K562 (cell line): Measurements from ENCODE around the gene AMBRA1. TPM values are rescaled to one million over a fixed set of nuclear protein-coding genes. Genes with fewer than 3 reads are reported as not detected.
A peak's percentile ranks its signal among the peaks of the same experiment; 100 is the strongest.

Experiments used
- CBX3 ChIP-seq, 2 experiments: IDR thresholded peaks; 1 replicate in 1 of 2; 2 replicates in 1 of 2; pipeline ENCODE4 v1.6.1; 2012; ENCODE audit warnings: inconsistent platforms in 2 of 2, low read length in 2 of 2, borderline replicate concordance in 1 of 2, control low read depth in 1 of 2
- CREB1 ChIP-seq, 2 experiments: sonication (generic) in 1 of 2; formaldehyde crosslinking in 1 of 2; IDR thresholded peaks; 2 replicates each; pipeline versions ENCODE4 v1.6.1 to v1.8.0; 2012 to 2022; ENCODE audit warnings: inconsistent platforms in 1 of 2, mild to moderate bottlenecking in 1 of 2, missing genetic modification reagents in 1 of 2, moderate library complexity in 1 of 2
- DPF2 ChIP-seq: fragments of 450-650 bp; IDR thresholded peaks from 2 replicates; pipeline ENCODE4 v1.6.1; 2016
- EGR1 ChIP-seq: fragments of 450-650 bp; conservative IDR thresholded peaks from 2 replicates; pipeline ENCODE4 v1.6.1; 2017; ENCODE audit warnings: mild to moderate bottlenecking
- JUND ChIP-seq, 2 experiments: IDR thresholded peaks; 2 replicates in 1 of 2; 3 replicates in 1 of 2; pipeline ENCODE4 v1.6.1; 2011; ENCODE audit warnings: borderline replicate concordance in 2 of 2, low read depth in 2 of 2, low read length in 2 of 2, improper control_type of control experiment in 1 of 2, missing biosample characterization in 1 of 2, missing genetic modification characterization in 1 of 2, missing genetic modification reagents in 1 of 2
- KAT7 ChIP-seq: sonication (generic); formaldehyde crosslinking; IDR thresholded peaks from 2 replicates; pipeline ENCODE4 v1.8.0; 2022; ENCODE audit warnings: missing genetic modification reagents, mild to moderate bottlenecking, borderline replicate concordance
- KDM1A ChIP-seq, 2 experiments: fragments of 450-650 bp; IDR thresholded peaks; 2 replicates each; pipeline ENCODE4 v1.6.1; 2016; ENCODE audit warnings: mild to moderate bottlenecking in 2 of 2
- NCOA2 ChIP-seq, 2 experiments: fragments of 450-650 bp; IDR thresholded peaks; 2 replicates each; pipeline ENCODE4 v1.6.1; 2018; ENCODE audit warnings: mild to moderate bottlenecking in 2 of 2, moderate library complexity in 1 of 2; ENCODE audit not compliant: partially characterized antibody in 2 of 2
- NCOR1 ChIP-seq: fragments of 450-650 bp; IDR thresholded peaks from 2 replicates; pipeline ENCODE4 v1.6.1; 2016; ENCODE audit warnings: mild to moderate bottlenecking, moderate library complexity
- NFIX ChIP-seq: fragments of 250-450 bp; sonication (Bioruptor Pico); IDR thresholded peaks from 2 replicates; pipeline ENCODE4 v1.4.0; 2020; ENCODE audit warnings: low read depth, mild to moderate bottlenecking, moderate library complexity
- PRPF4 ChIP-seq: fragments of 200-400 bp; formaldehyde crosslinking; IDR thresholded peaks from one replicate; pipeline ENCODE4 v1.6.1; 2017; ENCODE audit warnings: low read length, low read depth, mild to moderate bottlenecking; ENCODE audit not compliant: insufficient read depth, poor library complexity, severe bottlenecking
- RBFOX2 ChIP-seq: fragments of 200-400 bp; formaldehyde crosslinking; IDR thresholded peaks from 2 replicates; pipeline ENCODE4 v1.6.1; 2017; ENCODE audit warnings: low read depth, mild to moderate bottlenecking, low read length, moderate library complexity
- RCOR1 ChIP-seq, 2 experiments: IDR thresholded peaks; 2 replicates each; pipeline ENCODE4 v1.6.1; 2012; ENCODE audit warnings: low read depth in 2 of 2, low read length in 2 of 2, borderline replicate concordance in 1 of 2, improper control_type of control experiment in 1 of 2
- RFX1 ChIP-seq: fragments of 450-650 bp; IDR thresholded peaks from 2 replicates; pipeline ENCODE4 v1.6.1; 2016; ENCODE audit warnings: mild to moderate bottlenecking, moderate library complexity
- RNF219 ChIP-seq: fragments of 250-450 bp; sonication (Bioruptor Pico); IDR thresholded peaks from 2 replicates; pipeline ENCODE4 v1.5.0; 2022; ENCODE audit warnings: mild to moderate bottlenecking
- ZBED1 ChIP-seq: IDR thresholded peaks from 2 replicates; pipeline ENCODE4 v1.6.1; 2014
- ZKSCAN1 ChIP-seq: fragments of 150-350 bp; IDR thresholded peaks from 2 replicates; pipeline ENCODE4 v1.6.1; 2016; ENCODE audit warnings: low read depth, low read length
- ZMIZ1 ChIP-seq, 2 experiments: fragments of 150-350 bp in 1 of 2; IDR thresholded peaks; 2 replicates each; pipeline ENCODE4 v1.6.1; 2012 to 2016; ENCODE audit warnings: low read depth in 2 of 2, low read length in 2 of 2, mild to moderate bottlenecking in 1 of 2, moderate library complexity in 1 of 2
- ZNF507 ChIP-seq: conservative IDR thresholded peaks from 2 replicates; pipeline ENCODE4 v1.6.1; 2017; ENCODE audit warnings: missing genetic modification characterization, missing compliant biosample characterization
- polyA plus RNA-seq, 8 experiments: library from polyadenylated mRNA; depleted of rRNA in 4 of 8; stranded (reverse) in 5 of 8; unstranded in 3 of 8; fragments of >200 nt; fragmentation: Nextera tagmentation in 2 of 8; fragmentation: Illumina TruSeq in 1 of 8; extraction: Ambion mirVana in 2 of 8; extraction: Trizol in 1 of 8; gene quantifications; 2 replicates each; pipeline versions ENCODE4 v1.2.1 to v1.2.3, GENCODE V29; 2011 to 2014; ENCODE audit warnings: inconsistent platforms in 1 of 8, missing spikeins in 1 of 8
- total RNA-seq, 7 experiments: library from RNA; depleted of rRNA in 6 of 7; stranded (reverse); fragments of >200 nt in 6 of 7; fragmentation: Illumina TruSeq in 2 of 7; extraction: Trizol in 2 of 7; gene quantifications; 2 replicates each; pipeline versions ENCODE4 v1.2.1 to v1.2.3, GENCODE V29; 2011 to 2021; ENCODE audit warnings: low replicate concordance in 1 of 7
- TF ChIP-seq, protein P1 (sequence below), 2 experiments: fragments of 200-800 bp in 1 of 2; sonication (Bioruptor generic) in 1 of 2; sonication (generic) in 1 of 2; formaldehyde crosslinking in 1 of 2; IDR thresholded peaks in 1 of 2; conservative IDR thresholded peaks in 1 of 2; 2 replicates each; pipeline versions ENCODE4 v1.5.0 to v1.6.1; 2016 to 2020; ENCODE audit warnings: missing compliant biosample characterization in 1 of 2, missing genetic modification characterization in 1 of 2, missing genetic modification reagents in 1 of 2

Gene AMBRA1
- total and polyA plus RNA-seq, 9 of the 15 experiments (the other 6 are each of a cell fraction or from before 2014, with no cell fraction given) = 0.15 to 24.5 (median 13.0) TPM

DNA sequence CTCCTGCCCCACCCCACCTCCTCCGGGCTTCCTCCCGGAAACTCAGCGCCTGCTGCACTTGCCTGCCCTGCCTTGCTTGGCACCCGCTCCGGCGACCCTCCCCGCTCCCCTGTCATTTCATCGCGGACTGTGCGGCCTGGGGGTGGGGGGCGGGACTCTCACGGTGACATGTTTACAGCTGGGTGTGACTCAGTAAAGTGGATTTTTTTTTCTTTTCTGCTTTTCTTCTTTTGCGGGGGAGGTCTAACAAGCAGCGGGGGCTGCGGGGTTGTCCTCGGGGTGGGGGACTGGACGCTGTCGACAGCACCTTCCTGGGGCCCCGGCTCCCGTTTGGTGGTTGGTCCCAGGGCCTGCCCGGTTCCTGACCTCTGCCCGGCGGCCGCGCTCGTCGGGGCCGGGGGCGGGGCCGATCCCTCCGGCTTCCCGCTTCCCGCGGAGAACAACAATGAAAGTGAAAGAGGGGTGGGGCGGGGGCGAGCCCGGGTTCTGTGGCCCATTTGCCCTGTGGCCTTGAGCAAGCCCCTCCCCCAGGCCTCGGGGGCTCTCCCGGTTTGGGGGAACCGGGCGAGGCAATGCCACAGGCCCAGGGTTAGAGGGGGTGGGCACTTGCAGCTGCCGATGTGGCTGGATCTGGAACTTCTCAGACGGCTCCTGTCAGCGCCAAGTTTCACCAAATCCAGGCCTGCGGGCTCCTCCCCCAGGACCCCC lies 213.3 kb downstream of the AMBRA1 start (continued):
- 0 out of 4 replicates have a peak, but pooled peaks of 1 of the 2 experiments have one; percentile 2 for TF ChIP-seq RCOR1 (IDR thresholded peaks at IDR 0.05; ENCODE audit: borderline replicate concordance in 1 of 2, low read depth in 2 of 2, low read length in 2 of 2)
- 0 out of 2 replicates have a peak, but pooled peaks have one; percentile 2 for TF ChIP-seq ZKSCAN1
- TF ChIP-seq RBFOX2 = peak; percentile 72; the same call in 1 of the 2 replicates
- no peak for TF ChIP-seq CBX3 (IDR thresholded peaks at IDR 0.05; ENCODE audit: borderline replicate concordance in 1 of 2, low read length in 2 of 2)
- no peak for TF ChIP-seq NCOA2 (IDR thresholded peaks at IDR 0.05; ENCODE audit: partially characterized antibody in 2 of 2)
- TF ChIP-seq EGR1 = peak; percentile 98
- peak; percentile 58; the same call in 1 of the 2 replicates for TF ChIP-seq CREB1 (IDR thresholded peaks at IDR 0.05)
- no peak for TF ChIP-seq CREB1 (CRISPR knock-in tag; IDR thresholded peaks at IDR 0.05)
- TF ChIP-seq JUND (IDR thresholded peaks at IDR 0.05; ENCODE audit: borderline replicate concordance, low read depth, low read length) = peak; percentile 83
- peak; percentile 27; the same call in 1 of the 3 replicates for TF ChIP-seq JUND (tag; IDR thresholded peaks at IDR 0.05; ENCODE audit: borderline replicate concordance, low read depth, low read length)
- no peak for TF ChIP-seq NFIX (CRISPR knock-in tag)
- TF ChIP-seq ZNF507 (tag) = no peak
- TF ChIP-seq KDM1A (IDR thresholded peaks at IDR 0.05) = no peak
- TF ChIP-seq KAT7 (CRISPR knock-in tag) = no peak
- TF ChIP-seq PRPF4 = no peak
- peak; percentile 59 for TF ChIP-seq NCOR1
- peak in 1 of 2 experiments; percentile 17; a peak in 1 of 4 replicates for TF ChIP-seq ZMIZ1 (IDR thresholded peaks at IDR 0.05; ENCODE audit: low read depth in 2 of 2, low read length in 2 of 2)
- no peak for TF ChIP-seq ZBED1
- TF ChIP-seq, protein P1, sequence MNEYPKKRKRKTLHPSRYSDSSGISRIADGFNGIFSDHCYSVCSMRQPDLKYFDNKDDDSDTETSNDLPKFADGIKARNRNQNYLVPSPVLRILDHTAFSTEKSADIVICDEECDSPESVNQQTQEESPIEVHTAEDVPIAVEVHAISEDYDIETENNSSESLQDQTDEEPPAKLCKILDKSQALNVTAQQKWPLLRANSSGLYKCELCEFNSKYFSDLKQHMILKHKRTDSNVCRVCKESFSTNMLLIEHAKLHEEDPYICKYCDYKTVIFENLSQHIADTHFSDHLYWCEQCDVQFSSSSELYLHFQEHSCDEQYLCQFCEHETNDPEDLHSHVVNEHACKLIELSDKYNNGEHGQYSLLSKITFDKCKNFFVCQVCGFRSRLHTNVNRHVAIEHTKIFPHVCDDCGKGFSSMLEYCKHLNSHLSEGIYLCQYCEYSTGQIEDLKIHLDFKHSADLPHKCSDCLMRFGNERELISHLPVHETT (CRISPR knock-in tag; conservative IDR thresholded peaks at IDR 0.05 in 1 of 2, IDR thresholded peaks at IDR 0.05 in 1 of 2) = peak in 1 of 2 experiments; percentile 79; a peak in 2 of 4 replicates
- TF ChIP-seq RFX1 = no peak
- no peak for TF ChIP-seq RNF219 (CRISPR knock-in tag)
- peak; percentile 88 for TF ChIP-seq DPF2
